WI38 (cell line): ENCODE measurements around the gene DOCK1.

Experiments
- H3K4me3 ChIP-seq: 2 replicates; pipeline ENCODE4 v1.5.1; 2011; ENCODE audit warnings: low read depth, mild to moderate bottlenecking, control low read depth, low read length
- TF ChIP-seq, protein P1 (sequence below): IDR thresholded peaks from 2 replicates; pipeline ENCODE4 v1.5.1; 2012; ENCODE audit warnings: low read depth, mild to moderate bottlenecking, control low read depth, low read length

DOCK1 gene

DNA sequence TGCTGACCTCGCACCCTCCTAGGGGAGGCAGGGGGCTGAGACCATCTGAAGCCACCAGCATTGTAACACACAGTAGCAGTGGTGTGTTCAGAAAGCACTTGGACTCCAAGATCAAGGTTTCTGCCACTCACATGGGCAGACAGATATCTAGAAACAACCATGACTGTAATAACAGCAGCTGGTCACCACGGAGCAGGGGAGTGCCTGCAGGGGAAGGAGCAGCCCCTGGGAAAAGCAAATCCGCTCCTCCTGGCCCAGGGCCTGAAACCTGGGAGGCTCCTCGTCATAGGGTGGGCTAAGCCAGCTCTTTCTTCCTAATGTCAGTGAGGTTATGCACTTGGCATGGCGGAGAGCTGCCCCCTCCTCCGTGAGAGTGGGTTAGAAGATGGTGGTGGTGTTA lies 409.6 kb downstream of the DOCK1 start:
- H3K4me3 ChIP-seq, result no peak overlapping the region
- TF ChIP-seq, protein P1, sequence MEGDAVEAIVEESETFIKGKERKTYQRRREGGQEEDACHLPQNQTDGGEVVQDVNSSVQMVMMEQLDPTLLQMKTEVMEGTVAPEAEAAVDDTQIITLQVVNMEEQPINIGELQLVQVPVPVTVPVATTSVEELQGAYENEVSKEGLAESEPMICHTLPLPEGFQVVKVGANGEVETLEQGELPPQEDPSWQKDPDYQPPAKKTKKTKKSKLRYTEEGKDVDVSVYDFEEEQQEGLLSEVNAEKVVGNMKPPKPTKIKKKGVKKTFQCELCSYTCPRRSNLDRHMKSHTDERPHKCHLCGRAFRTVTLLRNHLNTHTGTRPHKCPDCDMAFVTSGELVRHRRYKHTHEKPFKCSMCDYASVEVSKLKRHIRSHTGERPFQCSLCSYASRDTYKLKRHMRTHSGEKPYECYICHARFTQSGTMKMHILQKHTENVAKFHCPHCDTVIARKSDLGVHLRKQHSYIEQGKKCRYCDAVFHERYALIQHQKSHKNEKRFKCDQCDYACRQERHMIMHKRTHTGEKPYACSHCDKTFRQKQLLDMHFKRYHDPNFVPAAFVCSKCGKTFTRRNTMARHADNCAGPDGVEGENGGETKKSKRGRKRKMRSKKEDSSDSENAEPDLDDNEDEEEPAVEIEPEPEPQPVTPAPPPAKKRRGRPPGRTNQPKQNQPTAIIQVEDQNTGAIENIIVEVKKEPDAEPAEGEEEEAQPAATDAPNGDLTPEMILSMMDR, result no peak

DNA sequence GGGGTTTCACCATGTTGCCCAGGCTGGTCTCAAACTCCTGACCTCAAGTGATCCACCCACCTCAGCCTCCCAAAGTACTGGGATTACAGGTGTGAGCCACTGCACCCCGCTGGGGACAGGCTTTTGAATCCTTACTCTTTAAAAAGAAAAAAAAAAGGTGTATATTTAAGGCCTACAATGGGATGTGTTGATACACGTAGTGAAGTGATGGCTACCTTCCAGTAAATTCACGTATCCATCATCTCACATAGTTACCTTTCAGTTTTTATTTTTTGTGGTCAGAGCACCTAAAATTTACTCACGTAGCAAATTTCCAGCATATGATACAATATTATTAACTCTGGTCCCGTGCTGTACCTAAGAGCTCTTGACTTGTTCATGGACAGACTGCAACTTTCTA lies 410.7 kb downstream of the DOCK1 start:
- TF ChIP-seq, protein P1, result no peak
- H3K4me3 ChIP-seq, result no peak overlapping the region

DNA sequence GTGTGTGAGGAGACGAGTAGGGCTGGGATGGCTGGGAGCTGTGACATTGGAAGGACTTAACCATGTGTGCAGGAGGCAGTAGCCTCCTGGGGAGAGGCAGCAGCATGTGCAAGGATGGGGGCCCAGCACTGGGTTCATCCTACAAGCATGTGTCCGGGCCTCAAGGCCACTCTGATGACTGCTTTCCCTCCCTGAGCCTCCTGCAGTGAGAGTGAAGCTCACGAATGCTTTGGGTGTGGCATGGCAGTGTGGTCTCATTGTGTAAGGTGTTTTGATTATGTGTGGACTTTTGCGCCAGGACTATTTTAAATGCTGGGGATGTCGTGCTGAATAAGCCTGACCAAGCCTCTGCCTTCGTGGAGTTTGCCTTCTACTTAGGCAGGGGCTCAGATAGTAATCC lies 413.2 kb downstream of the DOCK1 start:
- no peak overlapping the region for H3K4me3 ChIP-seq
- TF ChIP-seq, protein P1, result no peak

GRCh38 chr10:127319271-127319670 lies 414.0 kb downstream of the DOCK1 start:
- TF ChIP-seq, protein P1, result no peak
- H3K4me3 ChIP-seq, result no peak overlapping the region

- TF ChIP-seq, protein P1, result no peak
- no peak overlapping the region for H3K4me3 ChIP-seq
Measured at GRCh38 chr10:127319691-127320090, 414.5 kb downstream of the DOCK1 start.

- TF ChIP-seq, protein P1, result no peak
- no peak overlapping the region for H3K4me3 ChIP-seq
Measured at GRCh38 chr10:127320176-127320575, 414.9 kb downstream of the DOCK1 start.

DNA sequence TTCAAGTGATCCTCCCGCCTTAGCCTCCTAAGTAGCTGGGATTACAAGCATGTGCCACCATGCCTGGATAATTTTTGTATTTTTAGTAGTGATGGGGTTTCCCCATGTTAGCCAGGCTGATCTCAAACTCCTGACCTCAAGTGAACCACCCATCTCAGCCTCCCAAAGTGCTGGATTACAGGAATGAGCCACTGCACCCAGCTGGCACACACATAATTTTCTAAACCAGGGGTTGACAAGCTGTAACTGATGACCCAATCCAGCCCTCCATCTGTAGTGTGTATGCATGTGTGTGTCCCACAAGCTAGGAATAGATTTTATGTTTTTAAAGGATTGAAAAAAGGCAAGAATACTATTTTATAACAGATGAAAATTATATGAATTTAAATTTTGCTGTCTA lies 417.1 kb downstream of the DOCK1 start:
- H3K4me3 ChIP-seq, result no peak overlapping the region
- TF ChIP-seq, protein P1, result no peak
